ENCODE data around the gene PINK1. TPM values are rescaled to one million over a fixed set of nuclear protein-coding genes. Genes with fewer than 3 reads are reported as not detected.

The PINK1 gene
- total RNA-seq, 1 donor from 2014 or later: 38.1 TPM

DNA sequence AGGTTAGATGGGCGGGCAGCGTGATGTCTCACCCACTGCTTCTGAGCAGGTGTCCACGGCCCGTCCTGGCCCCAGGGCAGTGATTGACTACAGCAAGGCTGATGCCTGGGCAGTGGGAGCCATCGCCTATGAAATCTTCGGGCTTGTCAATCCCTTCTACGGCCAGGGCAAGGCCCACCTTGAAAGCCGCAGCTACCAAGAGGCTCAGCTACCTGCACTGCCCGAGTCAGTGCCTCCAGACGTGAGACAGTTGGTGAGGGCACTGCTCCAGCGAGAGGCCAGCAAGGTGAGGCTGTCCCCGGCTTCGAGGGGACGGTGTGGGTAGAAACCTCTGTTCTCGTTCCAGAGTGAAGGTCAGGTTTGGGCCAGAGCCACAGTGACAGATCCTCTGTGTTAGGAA lies 15.7 kb downstream of the PINK1 start:
- no peaks in the 10 kb centered on the region for H3K9me3 Mint-ChIP-seq
- H3K4me3 Mint-ChIP-seq: no peak overlapping the region
- H3K27me3 Mint-ChIP-seq (ENCODE audit: low read depth): no peaks in the 10 kb centered on the region
- no peak for DNase-seq (ENCODE audit: low spot score in 2 of 2, unreplicated experiment in 2 of 2)
- H3K36me3 Mint-ChIP-seq: peaks cover 41% of the 10 kb centered on the region
- H3K4me1 Mint-ChIP-seq: no peaks in the 10 kb centered on the region
- no peak overlapping the region for H3K27ac Mint-ChIP-seq
- TF ChIP-seq, protein P1, sequence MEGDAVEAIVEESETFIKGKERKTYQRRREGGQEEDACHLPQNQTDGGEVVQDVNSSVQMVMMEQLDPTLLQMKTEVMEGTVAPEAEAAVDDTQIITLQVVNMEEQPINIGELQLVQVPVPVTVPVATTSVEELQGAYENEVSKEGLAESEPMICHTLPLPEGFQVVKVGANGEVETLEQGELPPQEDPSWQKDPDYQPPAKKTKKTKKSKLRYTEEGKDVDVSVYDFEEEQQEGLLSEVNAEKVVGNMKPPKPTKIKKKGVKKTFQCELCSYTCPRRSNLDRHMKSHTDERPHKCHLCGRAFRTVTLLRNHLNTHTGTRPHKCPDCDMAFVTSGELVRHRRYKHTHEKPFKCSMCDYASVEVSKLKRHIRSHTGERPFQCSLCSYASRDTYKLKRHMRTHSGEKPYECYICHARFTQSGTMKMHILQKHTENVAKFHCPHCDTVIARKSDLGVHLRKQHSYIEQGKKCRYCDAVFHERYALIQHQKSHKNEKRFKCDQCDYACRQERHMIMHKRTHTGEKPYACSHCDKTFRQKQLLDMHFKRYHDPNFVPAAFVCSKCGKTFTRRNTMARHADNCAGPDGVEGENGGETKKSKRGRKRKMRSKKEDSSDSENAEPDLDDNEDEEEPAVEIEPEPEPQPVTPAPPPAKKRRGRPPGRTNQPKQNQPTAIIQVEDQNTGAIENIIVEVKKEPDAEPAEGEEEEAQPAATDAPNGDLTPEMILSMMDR (IDR thresholded peaks at IDR 0.05; ENCODE audit: unreplicated experiment): no peak

DNA sequence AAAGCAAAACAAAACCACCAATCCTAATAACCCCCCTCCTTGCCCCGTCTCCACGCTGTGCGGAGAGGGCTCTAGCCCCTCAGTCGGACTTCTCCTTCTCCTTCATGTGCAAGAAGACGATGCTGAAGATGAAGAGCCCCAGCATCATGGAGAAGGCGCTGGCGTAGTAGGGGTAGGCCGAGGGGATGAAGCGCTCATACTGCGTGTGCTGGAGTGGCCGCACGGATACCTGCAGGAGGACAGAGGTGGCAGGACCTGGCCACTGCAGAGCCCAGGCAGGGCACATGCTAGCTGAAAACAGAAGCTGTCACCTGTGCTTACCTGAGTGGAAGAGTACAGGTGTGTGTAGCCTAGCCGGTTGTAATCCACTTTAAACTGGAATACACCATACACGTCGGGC lies 19.0 kb downstream of the PINK1 start:
- Mint-ChIP-seq H3K27ac (no peak overlapping the region), H3K9me3 (no peaks in the 10 kb centered on the region), H3K36me3 (peaks cover 54% of the 10 kb centered on the region)

DNA sequence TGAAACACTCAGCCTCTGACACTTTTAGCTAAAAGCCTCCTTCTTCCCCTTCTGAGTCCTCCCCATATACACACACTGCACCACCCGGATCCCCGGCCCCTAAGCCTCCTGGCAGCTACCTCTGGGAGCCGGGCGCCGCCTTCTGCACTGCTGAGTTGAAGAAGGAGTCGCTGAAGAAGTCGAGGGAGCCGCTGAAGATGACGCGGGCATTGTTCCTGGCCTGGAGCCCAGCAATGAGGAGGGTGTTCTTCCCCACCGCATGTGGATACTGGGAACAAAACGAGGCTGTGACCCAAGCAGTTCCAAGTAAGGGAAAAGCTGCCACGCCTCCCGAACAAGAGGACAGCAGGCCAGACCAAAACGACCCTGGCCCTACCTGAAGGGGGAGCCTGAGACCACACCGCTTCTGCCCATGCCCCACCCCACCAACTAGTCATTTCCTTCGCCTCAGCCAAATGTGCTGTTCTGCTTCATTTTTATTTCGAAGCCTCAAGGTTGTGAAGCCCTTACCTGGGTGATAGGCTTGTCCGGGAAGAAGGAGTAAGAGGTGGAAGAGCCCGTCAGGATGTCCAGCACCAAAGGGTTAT lies 20.9 kb downstream of the PINK1 start:
- Mint-ChIP-seq H3K9me3 (no peaks in the 10 kb centered on the region), H3K4me3 (no peak overlapping the region), H3K36me3 (peaks cover 47% of the 10 kb centered on the region), H3K27ac (no peak overlapping the region), H3K27me3 (ENCODE audit: low read depth) (no peaks in the 10 kb centered on the region), H3K4me1 (peaks cover under 1% of the 10 kb centered on the region)
- TF ChIP-seq, protein P1 (IDR thresholded peaks at IDR 0.05; ENCODE audit: unreplicated experiment): no peak
- no peak for DNase-seq (ENCODE audit: low spot score in 2 of 2, unreplicated experiment in 2 of 2)

More for the DNA sequence above, 19.0 kb downstream of the PINK1 start:
- DNase-seq (ENCODE audit: low spot score in 2 of 2, unreplicated experiment in 2 of 2): no peak
- Mint-ChIP-seq H3K4me1 (no peaks in the 10 kb centered on the region), H3K27me3 (ENCODE audit: low read depth) (no peaks in the 10 kb centered on the region), H3K4me3 (no peak overlapping the region)
- TF ChIP-seq, protein P1 (IDR thresholded peaks at IDR 0.05; ENCODE audit: unreplicated experiment): no peak

DNA sequence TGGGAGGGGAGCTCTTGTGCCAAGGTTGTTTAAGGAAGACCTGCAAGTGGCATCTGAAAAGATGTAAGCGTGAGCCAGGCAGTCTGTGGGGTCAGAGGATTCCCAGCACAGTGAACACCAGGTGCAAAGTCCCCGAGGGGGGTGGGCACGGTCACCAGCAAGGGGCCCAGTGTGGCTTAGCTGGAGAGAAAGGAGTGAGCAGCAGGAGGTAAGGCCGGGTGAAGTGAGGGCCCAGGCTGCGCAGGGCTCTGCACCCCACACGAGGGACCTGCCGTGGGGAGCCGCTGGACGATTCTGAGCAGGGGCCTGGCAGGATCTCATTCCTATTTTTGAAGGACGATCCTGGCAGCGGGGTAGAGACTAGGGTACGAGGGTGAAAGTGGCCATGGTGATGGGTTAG lies 23.8 kb downstream of the PINK1 start:
- TF ChIP-seq, protein P1 (IDR thresholded peaks at IDR 0.05; ENCODE audit: unreplicated experiment): no peak
- H3K4me3 Mint-ChIP-seq: no peak overlapping the region
- no peaks in the 10 kb centered on the region for H3K27me3 Mint-ChIP-seq (ENCODE audit: low read depth)
- no peak for DNase-seq (ENCODE audit: low spot score in 2 of 2, unreplicated experiment in 2 of 2)
- no peaks in the 10 kb centered on the region for H3K9me3 Mint-ChIP-seq
- H3K4me1 Mint-ChIP-seq: peaks cover 23% of the 10 kb centered on the region
- H3K27ac Mint-ChIP-seq: no peak overlapping the region
- H3K36me3 Mint-ChIP-seq: peaks cover 38% of the 10 kb centered on the region

DNA sequence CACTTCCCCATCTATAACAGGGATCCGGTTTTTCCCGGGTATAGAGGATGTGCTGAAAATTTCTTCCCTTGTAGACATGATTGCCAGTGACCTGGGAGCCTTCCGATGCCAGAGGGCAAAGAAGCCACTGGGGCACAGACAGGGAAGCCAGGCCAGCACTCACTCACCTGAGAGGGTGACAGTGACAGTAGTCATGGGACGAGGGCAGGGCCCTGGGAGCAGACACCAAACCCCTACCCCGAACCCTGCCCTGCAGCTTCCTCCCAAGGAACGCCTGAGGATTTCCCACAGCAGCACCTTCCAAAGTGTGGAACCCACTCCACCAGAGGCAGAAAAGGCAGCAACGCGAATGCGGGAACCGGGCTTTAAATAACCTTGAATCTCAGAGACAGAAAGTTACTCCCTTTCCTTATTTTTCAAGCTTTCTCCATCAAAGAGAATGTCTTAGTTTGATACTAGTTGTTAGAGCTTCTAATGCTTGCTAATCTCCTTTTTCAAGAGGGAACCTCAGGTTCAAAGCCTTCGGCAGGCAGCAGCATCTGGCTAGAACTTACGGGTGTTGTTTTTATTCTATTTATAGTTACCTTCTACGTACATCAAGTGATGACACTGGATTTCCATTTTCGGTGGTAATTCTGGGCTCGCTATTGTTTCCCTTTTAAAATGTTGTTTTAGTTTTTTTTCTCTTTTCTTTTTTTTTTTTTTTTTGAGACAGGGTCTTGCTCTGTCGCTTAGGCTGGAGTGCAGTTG lies 25.1 kb downstream of the PINK1 start:
- Mint-ChIP-seq H3K27me3 (ENCODE audit: low read depth) (no peaks in the 10 kb centered on the region), H3K4me3 (no peak overlapping the region), H3K9me3 (no peaks in the 10 kb centered on the region), H3K4me1 (peaks cover 31% of the 10 kb centered on the region), H3K27ac (no peak overlapping the region), H3K36me3 (peaks cover 27% of the 10 kb centered on the region)
- DNase-seq (ENCODE audit: low spot score in 2 of 2, unreplicated experiment in 2 of 2): no peak
- TF ChIP-seq, protein P1 (IDR thresholded peaks at IDR 0.05; ENCODE audit: unreplicated experiment): no peak
